ENCODE data around the gene XBP1.

The XBP1 gene

DNA sequence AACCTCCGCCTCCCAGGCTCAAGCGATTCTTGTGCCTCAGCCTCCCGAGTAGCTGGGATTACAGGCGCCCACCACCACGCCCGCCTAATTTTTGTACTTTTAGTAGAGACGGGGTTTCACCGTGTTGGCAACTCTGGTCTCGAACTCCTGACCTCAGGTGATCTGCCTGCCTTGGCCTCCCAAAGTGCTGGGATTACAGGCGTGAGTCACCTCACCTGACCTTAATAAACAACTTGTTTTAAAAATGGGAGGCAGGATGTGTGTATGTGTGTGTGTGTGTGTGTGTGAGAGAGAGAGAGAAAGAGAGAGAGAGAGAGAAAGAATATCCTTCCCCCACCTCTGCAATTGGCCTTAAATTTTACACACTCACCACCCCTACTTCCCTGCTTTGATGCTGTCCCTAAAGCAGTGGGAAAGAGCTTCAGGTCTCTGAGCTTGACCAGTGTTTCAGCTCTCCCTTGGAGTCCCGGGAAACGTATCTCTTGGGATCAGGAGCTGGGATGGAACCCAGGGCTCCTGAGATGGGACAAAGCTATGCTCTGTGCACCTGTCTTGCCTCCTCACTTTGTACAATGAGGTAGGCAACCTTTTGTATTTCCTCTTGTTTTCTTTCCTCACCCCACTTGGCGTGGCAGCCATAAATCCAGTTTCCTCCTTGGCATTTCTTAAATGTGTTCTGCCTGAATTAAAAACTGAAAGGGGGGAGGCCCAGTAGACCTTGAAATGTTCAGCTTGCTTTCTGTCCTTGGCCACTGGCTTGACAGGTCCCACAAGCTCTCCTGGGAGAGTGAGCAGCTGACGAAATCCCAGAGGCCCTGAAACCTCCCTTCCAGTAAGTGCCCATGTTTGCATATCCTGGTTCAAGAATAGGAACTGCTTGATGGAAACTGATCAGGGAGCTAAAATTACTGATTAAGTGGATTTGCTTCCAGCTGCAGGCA, 17.8 kb upstream of the XBP1 start:
- Histone ChIP-seq H4K20me1 (ENCODE audit: insufficient read depth, low read length, poor library complexity, severe bottlenecking) (no peaks in the 10 kb centered on the region), H3K9me3 (ENCODE audit: insufficient read depth, low read depth, low read length) (no peaks in the 10 kb centered on the region), H3F3A (ENCODE audit: low read depth) (peaks cover 7% of the 10 kb centered on the region), H3K9me2 (replicated peaks; ENCODE audit: low read depth, low read length) (no peaks in the 10 kb centered on the region), H3K27me3 (ENCODE audit: insufficient read depth, low read length, poor library complexity, severe bottlenecking) (no peaks in the 10 kb centered on the region), H3K36me3 (ENCODE audit: insufficient read depth, low read length) (no peaks in the 10 kb centered on the region), H3K79me2 (ENCODE audit: insufficient read depth, low read length) (peaks cover 7% of the 10 kb centered on the region), H3K4me1 (ENCODE audit: insufficient read depth, low read length, poor library complexity, severe bottlenecking) (peaks cover 81% of the 10 kb centered on the region), H3K4me2 (ENCODE audit: low read depth, low read length, poor library complexity, severe bottlenecking) (peak overlapping the region; percentile 28), H3K9ac (ENCODE audit: low read depth, low read length, poor library complexity, severe bottlenecking) (peak overlapping the region; percentile 59), H3K4me3 (ENCODE audit: low read length, poor library complexity, severe bottlenecking) (no peak overlapping the region), H2AFZ (ENCODE audit: low read length) (no peak overlapping the region)
- TF ChIP-seq, protein P1, sequence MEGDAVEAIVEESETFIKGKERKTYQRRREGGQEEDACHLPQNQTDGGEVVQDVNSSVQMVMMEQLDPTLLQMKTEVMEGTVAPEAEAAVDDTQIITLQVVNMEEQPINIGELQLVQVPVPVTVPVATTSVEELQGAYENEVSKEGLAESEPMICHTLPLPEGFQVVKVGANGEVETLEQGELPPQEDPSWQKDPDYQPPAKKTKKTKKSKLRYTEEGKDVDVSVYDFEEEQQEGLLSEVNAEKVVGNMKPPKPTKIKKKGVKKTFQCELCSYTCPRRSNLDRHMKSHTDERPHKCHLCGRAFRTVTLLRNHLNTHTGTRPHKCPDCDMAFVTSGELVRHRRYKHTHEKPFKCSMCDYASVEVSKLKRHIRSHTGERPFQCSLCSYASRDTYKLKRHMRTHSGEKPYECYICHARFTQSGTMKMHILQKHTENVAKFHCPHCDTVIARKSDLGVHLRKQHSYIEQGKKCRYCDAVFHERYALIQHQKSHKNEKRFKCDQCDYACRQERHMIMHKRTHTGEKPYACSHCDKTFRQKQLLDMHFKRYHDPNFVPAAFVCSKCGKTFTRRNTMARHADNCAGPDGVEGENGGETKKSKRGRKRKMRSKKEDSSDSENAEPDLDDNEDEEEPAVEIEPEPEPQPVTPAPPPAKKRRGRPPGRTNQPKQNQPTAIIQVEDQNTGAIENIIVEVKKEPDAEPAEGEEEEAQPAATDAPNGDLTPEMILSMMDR (conservative IDR thresholded peaks at IDR 0.05; ENCODE audit: low read length) = no peak
- no peak for TF ChIP-seq EZH2phosphoT487 (IDR thresholded peaks at IDR 0.05; ENCODE audit: borderline replicate concordance)

DNA sequence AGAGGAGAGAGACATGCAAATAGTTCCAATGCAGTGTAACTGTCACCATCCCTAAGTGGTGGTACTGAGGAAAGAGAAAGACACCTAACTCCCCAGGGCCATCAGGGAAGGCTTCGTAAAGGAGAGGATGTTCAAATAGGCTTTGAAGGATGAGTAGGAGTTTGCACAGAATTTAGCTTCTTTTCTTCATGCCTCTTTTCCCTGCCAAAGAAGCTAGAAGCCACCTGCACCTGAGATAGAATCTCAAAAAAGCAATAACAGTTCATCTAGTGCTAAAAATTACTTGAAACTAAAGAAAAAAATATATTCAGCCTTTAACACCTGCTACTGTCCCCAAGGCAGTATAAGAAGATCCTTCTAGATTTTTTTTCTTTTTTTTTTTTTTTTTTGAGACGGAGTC, 16.7 kb upstream of the XBP1 start:
- peaks cover 7% of the 10 kb centered on the region for H3K79me2 ChIP-seq (ENCODE audit: insufficient read depth, low read length)
- H4K20me1 ChIP-seq (ENCODE audit: insufficient read depth, low read length, poor library complexity, severe bottlenecking) = no peaks in the 10 kb centered on the region
- TF ChIP-seq, protein P1 (conservative IDR thresholded peaks at IDR 0.05; ENCODE audit: low read length) = no peak
- no peak for TF ChIP-seq EZH2phosphoT487 (IDR thresholded peaks at IDR 0.05; ENCODE audit: borderline replicate concordance)
- H3K9me3 ChIP-seq (ENCODE audit: insufficient read depth, low read depth, low read length) = no peaks in the 10 kb centered on the region
- H2AFZ ChIP-seq (ENCODE audit: low read length) = no peak overlapping the region
- no peaks in the 10 kb centered on the region for H3K9me2 ChIP-seq (replicated peaks; ENCODE audit: low read depth, low read length)
- no peaks in the 10 kb centered on the region for H3K36me3 ChIP-seq (ENCODE audit: insufficient read depth, low read length)
- no peak overlapping the region for H3K9ac ChIP-seq (ENCODE audit: low read depth, low read length, poor library complexity, severe bottlenecking)
- peaks cover 81% of the 10 kb centered on the region for H3K4me1 ChIP-seq (ENCODE audit: insufficient read depth, low read length, poor library complexity, severe bottlenecking)
- peaks cover 9% of the 10 kb centered on the region for H3F3A ChIP-seq (ENCODE audit: low read depth)
- no peaks in the 10 kb centered on the region for H3K27me3 ChIP-seq (ENCODE audit: insufficient read depth, low read length, poor library complexity, severe bottlenecking)
- no peak overlapping the region for H3K4me2 ChIP-seq (ENCODE audit: low read depth, low read length, poor library complexity, severe bottlenecking)
- H3K4me3 ChIP-seq (ENCODE audit: low read length, poor library complexity, severe bottlenecking) = no peak overlapping the region

DNA sequence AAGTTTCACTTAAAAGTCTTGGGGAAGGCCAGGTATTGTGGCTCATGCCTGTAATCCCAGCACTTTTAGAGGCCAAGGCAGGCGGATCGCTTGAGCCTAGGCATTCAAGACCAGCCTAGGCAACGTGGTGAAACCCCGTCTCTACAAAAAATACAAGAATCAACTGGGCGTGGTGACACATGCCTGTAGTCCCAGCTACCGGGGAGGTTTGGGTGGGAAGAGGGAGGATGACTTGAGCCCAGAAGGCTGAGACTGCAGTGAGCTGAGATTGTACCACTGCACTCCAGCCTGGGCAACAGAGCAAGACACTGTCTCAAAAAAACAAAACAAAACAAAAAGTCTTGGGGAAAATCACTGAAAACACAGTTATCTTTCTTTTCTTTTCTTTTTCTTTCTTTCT, 15.4 kb upstream of the XBP1 start:
- Histone ChIP-seq H4K20me1 (ENCODE audit: insufficient read depth, low read length, poor library complexity, severe bottlenecking) (no peaks in the 10 kb centered on the region), H3K4me3 (ENCODE audit: low read length, poor library complexity, severe bottlenecking) (no peak overlapping the region), H3K4me1 (ENCODE audit: insufficient read depth, low read length, poor library complexity, severe bottlenecking) (peaks cover 80% of the 10 kb centered on the region), H3K9me3 (ENCODE audit: insufficient read depth, low read depth, low read length) (no peaks in the 10 kb centered on the region), H3K36me3 (ENCODE audit: insufficient read depth, low read length) (no peaks in the 10 kb centered on the region), H3F3A (ENCODE audit: low read depth) (peaks cover 20% of the 10 kb centered on the region), H3K79me2 (ENCODE audit: insufficient read depth, low read length) (peaks cover 7% of the 10 kb centered on the region), H3K27me3 (ENCODE audit: insufficient read depth, low read length, poor library complexity, severe bottlenecking) (no peaks in the 10 kb centered on the region), H3K9me2 (replicated peaks; ENCODE audit: low read depth, low read length) (no peaks in the 10 kb centered on the region), H2AFZ (ENCODE audit: low read length) (no peak overlapping the region), H3K9ac (ENCODE audit: low read depth, low read length, poor library complexity, severe bottlenecking) (peak overlapping the region; percentile 40), H3K4me2 (ENCODE audit: low read depth, low read length, poor library complexity, severe bottlenecking) (peak overlapping the region; percentile 3)
- no peak for TF ChIP-seq EZH2phosphoT487 (IDR thresholded peaks at IDR 0.05; ENCODE audit: borderline replicate concordance)
- TF ChIP-seq, protein P1 (conservative IDR thresholded peaks at IDR 0.05; ENCODE audit: low read length) = no peak

All from Loucy (cell line).